SW480 (cell line): ENCODE measurements around the gene SNAPC4.

Experiments used
- DNase-seq: peaks from one replicate; pipeline ENCODE4 v3.0.0-alpha.2; 2016; ENCODE audit warnings: low spot score

The SNAPC4 gene

GRCh38 chr9:136400038-136400834 is at the start of gene SNAPC4:
SNAPC4 (minus strand) TSS chr9:136400170; CDS start chr9:136398428, 1,742 bp downstream.
- DNase-seq: peak; percentile 86

GRCh38 chr9:136448655-136449054 is 48.7 kb upstream of the SNAPC4 start:
- no peak for DNase-seq

GRCh38 chr9:136447173-136447778 is 47.3 kb upstream of the SNAPC4 start:
- no peak for DNase-seq

- DNase-seq: no peak
Observed at GRCh38 chr9:136445799-136446198, 45.8 kb upstream of the SNAPC4 start.

- no peak for DNase-seq
Observed at GRCh38 chr9:136444102-136444501, 44.1 kb upstream of the SNAPC4 start.

- no peak for DNase-seq
Observed at GRCh38 chr9:136443687-136444086, 43.7 kb upstream of the SNAPC4 start.

GRCh38 chr9:136443087-136443486 is 43.1 kb upstream of the SNAPC4 start:
- DNase-seq: no peak

GRCh38 chr9:136442265-136442664 is 42.3 kb upstream of the SNAPC4 start:
- DNase-seq: no peak

- DNase-seq: no peak
Observed at GRCh38 chr9:136441681-136442245, 41.8 kb upstream of the SNAPC4 start.

GRCh38 chr9:136441191-136441680 is 41.3 kb upstream of the SNAPC4 start:
- no peak for DNase-seq

GRCh38 chr9:136439481-136440408 is 39.8 kb upstream of the SNAPC4 start, which contains the start of gene INPP5E:
INPP5E (minus strand) TSS chr9:136439845; CDS start chr9:136439419, 426 bp downstream.
- peak; percentile 55 for DNase-seq

- peak; percentile 18 for DNase-seq
Observed at GRCh38 chr9:136438548-136439480, 38.8 kb upstream of the SNAPC4 start.

GRCh38 chr9:136437839-136438547 is 38.0 kb upstream of the SNAPC4 start:
- no peak for DNase-seq

- DNase-seq: no peak
Observed at GRCh38 chr9:136437430-136437829, 37.5 kb upstream of the SNAPC4 start.

GRCh38 chr9:136436055-136436634 is 36.2 kb upstream of the SNAPC4 start:
- DNase-seq: no peak

GRCh38 chr9:136434580-136435169 is 34.7 kb upstream of the SNAPC4 start:
- DNase-seq: no peak

GRCh38 chr9:136433849-136434579 is 34.0 kb upstream of the SNAPC4 start:
- DNase-seq: no peak

GRCh38 chr9:136433043-136433715 is 33.2 kb upstream of the SNAPC4 start:
- no peak for DNase-seq
